Activated effector memory CD4-positive, alpha-beta T cell treated with anti-CD3 and anti-CD28 coated beads, Interleukin-2, amount 50 U/mL, for 16 hours (primary cell): Measurements from ENCODE around the gene CDC42BPG.
A peak's percentile ranks its signal among the peaks of the same experiment; 100 is the strongest.

ENCODE experiments used
- DNase-seq: peaks from one replicate; pipeline ENCODE4 v3.0.0-alpha.2; 2020

Gene CDC42BPG

GRCh38 chr11:64786308-64786707 is 58.1 kb downstream of the CDC42BPG start:
- DNase-seq, result peak; percentile 59

- peak; percentile 5 for DNase-seq
Observed at GRCh38 chr11:64784813-64785581, 59.5 kb downstream of the CDC42BPG start.

GRCh38 chr11:64778473-64779298 is 65.8 kb downstream of the CDC42BPG start, which contains the start of gene SF1:
Gene SF1 (minus strand): TSS chr11:64778542. CDS start chr11:64778392, 150 bp downstream.
- no peak for DNase-seq

- no peak for DNase-seq
Observed at GRCh38 chr11:64778223-64778472, 66.3 kb downstream of the CDC42BPG start.

- DNase-seq, result peak; percentile 94
Observed at GRCh38 chr11:64777449-64778222, 66.8 kb downstream of the CDC42BPG start.

GRCh38 chr11:64776875-64777274 is 67.6 kb downstream of the CDC42BPG start:
- DNase-seq, result no peak

- no peak for DNase-seq
Observed at GRCh38 chr11:64776425-64776824, 68.0 kb downstream of the CDC42BPG start.

GRCh38 chr11:64774144-64774543 is 70.3 kb downstream of the CDC42BPG start:
- DNase-seq, result no peak
